ENCODE measurements around the gene SPATA33.

The SPATA33 gene

GRCh38 chr16:89705006-89705405 lies 47.4 kb downstream of the SPATA33 start:
- H3K4me3 ChIP-seq (ENCODE audit: low read length): no peak overlapping the region
- H3K36me3 ChIP-seq (ENCODE audit: insufficient read depth, low read length): peaks cover 10% of the 10 kb centered on the region
- peaks cover 10% of the 10 kb centered on the region for H3K4me1 ChIP-seq (ENCODE audit: insufficient read depth, low read length)
- H3K9me3 ChIP-seq (ENCODE audit: low read length): no peaks in the 10 kb centered on the region
- no peak overlapping the region for H2AFZ ChIP-seq (ENCODE audit: low read depth, low read length)
- H3K27me3 ChIP-seq (ENCODE audit: insufficient read depth, low read length): no peaks in the 10 kb centered on the region

DNA sequence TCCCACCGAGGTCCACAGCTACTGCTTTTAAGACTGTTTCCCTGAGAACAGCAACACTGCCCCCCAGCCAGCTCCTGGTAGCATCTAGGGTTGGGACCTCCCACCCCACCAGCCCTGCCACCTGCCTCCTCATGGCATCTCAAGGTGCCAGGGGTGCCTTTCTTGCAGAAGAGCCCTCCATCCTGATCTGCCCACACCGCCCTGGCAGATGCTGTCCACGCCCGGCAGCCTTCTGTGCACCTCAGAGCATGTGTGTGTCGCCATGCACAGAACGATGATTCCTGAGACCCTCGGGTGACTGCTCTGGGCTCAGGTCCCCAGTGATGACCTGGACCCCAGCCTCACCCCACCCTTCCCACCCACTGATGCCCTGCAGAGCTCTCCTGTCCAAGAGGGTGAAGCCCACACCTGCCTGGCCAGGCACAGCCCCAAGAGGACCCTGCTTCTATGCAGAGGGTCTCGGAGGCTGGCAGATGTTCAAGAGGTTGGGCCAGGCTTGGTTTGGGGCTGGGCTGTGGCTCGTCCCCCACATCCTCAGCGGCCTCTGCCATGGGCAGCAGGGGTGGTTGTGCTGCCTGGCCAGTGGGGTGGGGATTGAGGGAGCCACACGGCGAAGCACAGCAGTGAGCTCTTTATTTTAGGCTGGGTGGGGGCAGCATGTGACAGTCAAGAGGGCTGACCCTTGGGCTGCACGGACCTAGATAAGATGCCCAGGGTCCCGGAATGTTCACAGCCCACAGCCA lies 49.1 kb downstream of the SPATA33 start:
- Histone ChIP-seq H3K4me3 (ENCODE audit: low read length) (no peak overlapping the region), H2AFZ (ENCODE audit: low read depth, low read length) (no peak overlapping the region), H3K36me3 (ENCODE audit: insufficient read depth, low read length) (peaks cover 15% of the 10 kb centered on the region), H3K4me1 (ENCODE audit: insufficient read depth, low read length) (peaks cover 2% of the 10 kb centered on the region), H3K27me3 (ENCODE audit: insufficient read depth, low read length) (no peaks in the 10 kb centered on the region), H3K9me3 (ENCODE audit: low read length) (no peaks in the 10 kb centered on the region)

DNA sequence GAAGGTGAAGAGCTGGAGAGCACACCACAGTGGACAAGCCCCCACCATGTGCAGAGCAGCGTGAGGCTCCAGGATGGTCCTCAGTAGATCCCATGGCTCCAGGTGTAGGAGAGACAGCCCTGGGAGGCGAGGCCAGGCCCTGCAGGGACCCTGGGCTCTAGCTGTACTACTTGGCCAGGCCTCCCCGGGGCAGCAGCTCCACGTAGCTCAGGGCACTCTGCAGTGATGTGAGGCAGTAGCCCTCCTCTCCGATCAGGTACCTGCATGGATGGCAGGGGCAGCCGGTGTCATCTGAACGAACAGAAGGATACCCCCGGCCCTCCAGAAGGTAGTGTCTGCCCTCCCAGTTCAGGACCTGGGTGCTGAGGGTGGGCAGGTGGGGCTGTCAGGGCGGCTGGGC lies 50.1 kb downstream of the SPATA33 start:
- no peaks in the 10 kb centered on the region for H3K9me3 ChIP-seq (ENCODE audit: low read length)
- H3K36me3 ChIP-seq (ENCODE audit: insufficient read depth, low read length): peaks cover 15% of the 10 kb centered on the region
- peaks cover 2% of the 10 kb centered on the region for H3K4me1 ChIP-seq (ENCODE audit: insufficient read depth, low read length)
- H2AFZ ChIP-seq (ENCODE audit: low read depth, low read length): no peak overlapping the region
- no peak overlapping the region for H3K4me3 ChIP-seq (ENCODE audit: low read length)
- H3K27me3 ChIP-seq (ENCODE audit: insufficient read depth, low read length): no peaks in the 10 kb centered on the region

DNA sequence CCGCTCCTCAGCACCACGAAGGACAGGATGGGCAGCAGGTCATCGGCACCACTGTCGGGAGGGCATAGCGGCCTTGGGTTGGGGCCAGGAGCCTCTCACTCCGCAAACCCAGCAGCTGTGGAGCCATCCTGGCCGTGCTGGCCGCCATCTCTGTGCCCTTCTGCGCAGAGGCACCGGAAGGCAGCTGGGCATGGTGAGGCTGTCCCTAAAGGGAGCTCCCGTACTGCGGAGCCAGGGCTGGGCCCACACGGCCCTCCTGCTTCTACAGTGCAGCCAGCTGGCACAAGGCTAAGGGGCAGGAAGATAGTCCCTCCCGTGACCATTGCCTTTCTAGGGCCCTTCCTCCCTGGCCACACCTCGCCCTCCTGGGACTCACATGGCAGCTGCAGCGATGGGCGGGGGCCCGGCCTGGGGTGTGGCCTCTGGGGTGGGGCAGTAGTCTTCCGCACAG lies 50.9 kb downstream of the SPATA33 start:
- Histone ChIP-seq H2AFZ (ENCODE audit: low read depth, low read length) (no peak overlapping the region), H3K4me3 (ENCODE audit: low read length) (no peak overlapping the region), H3K36me3 (ENCODE audit: insufficient read depth, low read length) (peaks cover 15% of the 10 kb centered on the region), H3K9me3 (ENCODE audit: low read length) (no peaks in the 10 kb centered on the region), H3K27me3 (ENCODE audit: insufficient read depth, low read length) (no peaks in the 10 kb centered on the region), H3K4me1 (ENCODE audit: insufficient read depth, low read length) (peaks cover 2% of the 10 kb centered on the region)

DNA sequence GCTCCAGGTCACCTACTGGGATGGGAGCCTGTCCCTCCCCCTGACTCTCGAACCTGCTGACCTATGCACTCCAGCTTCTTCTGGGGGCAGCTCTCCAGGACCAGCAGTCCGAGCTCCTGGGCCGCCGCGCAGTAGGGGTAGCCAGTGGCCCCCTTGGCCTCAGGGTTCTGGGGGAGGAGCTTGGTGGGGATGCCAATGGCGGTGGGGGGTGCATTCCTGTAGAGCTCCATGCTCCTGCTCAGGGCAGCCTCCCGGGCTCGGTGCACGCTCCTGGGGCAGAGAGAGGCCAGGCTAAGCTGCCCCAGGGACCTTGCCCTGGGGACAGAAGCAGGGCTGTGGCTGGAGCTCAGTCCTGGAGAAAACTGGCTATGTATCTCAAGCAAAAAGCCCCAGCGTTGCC lies 51.5 kb downstream of the SPATA33 start:
- no peaks in the 10 kb centered on the region for H3K27me3 ChIP-seq (ENCODE audit: insufficient read depth, low read length)
- H2AFZ ChIP-seq (ENCODE audit: low read depth, low read length): no peak overlapping the region
- no peaks in the 10 kb centered on the region for H3K9me3 ChIP-seq (ENCODE audit: low read length)
- peaks cover 2% of the 10 kb centered on the region for H3K4me1 ChIP-seq (ENCODE audit: insufficient read depth, low read length)
- H3K4me3 ChIP-seq (ENCODE audit: low read length): no peak overlapping the region
- H3K36me3 ChIP-seq (ENCODE audit: insufficient read depth, low read length): peaks cover 15% of the 10 kb centered on the region

DNA sequence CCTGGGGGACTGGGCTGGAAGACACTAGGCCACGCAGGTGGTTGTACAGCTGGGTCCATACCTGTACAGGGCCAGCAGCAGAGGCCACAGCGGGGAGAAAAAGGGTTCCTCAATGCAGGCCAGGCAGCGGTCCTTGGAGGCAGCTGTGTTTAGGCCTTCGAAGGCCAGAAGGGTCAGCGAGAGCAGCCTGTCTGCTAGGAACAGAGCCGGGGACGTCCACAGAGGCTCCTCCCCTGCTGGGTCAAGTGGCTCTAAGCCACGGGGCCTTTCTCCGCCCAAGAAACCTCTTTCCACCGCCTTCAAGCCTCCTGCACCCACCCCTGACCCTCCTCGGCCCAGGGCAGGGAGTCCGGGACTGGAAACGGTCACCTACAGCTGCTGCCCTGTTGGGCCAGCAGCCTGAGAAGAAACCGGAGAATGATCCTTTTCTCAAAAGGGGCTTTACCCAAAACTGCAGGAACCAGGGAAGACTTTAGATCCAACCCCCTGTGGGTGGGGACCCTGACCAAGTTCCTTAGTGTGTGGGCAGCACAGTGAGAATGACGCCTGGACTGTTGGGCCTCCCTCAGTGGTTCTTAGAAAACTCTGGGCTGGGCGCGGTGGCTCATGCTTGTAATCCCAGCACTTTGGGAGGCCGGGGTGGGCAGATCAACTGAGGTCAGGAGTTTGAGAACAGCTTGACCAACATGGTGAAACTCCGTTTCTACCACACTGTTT lies 52.2 kb downstream of the SPATA33 start:
- peaks cover 15% of the 10 kb centered on the region for H3K36me3 ChIP-seq (ENCODE audit: insufficient read depth, low read length)
- H3K9me3 ChIP-seq (ENCODE audit: low read length): no peaks in the 10 kb centered on the region

GRCh38 chr16:89710709-89711564 lies 53.3 kb downstream of the SPATA33 start:
- no peak overlapping the region for H2AFZ ChIP-seq (ENCODE audit: low read depth, low read length)
- H3K4me1 ChIP-seq (ENCODE audit: insufficient read depth, low read length): peaks cover 2% of the 10 kb centered on the region
- no peaks in the 10 kb centered on the region for H3K27me3 ChIP-seq (ENCODE audit: insufficient read depth, low read length)
- H3K36me3 ChIP-seq (ENCODE audit: insufficient read depth, low read length): peaks cover 19% of the 10 kb centered on the region
- H3K9me3 ChIP-seq (ENCODE audit: low read length): no peaks in the 10 kb centered on the region
- no peak overlapping the region for H3K4me3 ChIP-seq (ENCODE audit: low read length)

More for the DNA sequence above, 52.2 kb downstream of the SPATA33 start:
- peaks cover 2% of the 10 kb centered on the region for H3K4me1 ChIP-seq (ENCODE audit: insufficient read depth, low read length)
- H3K27me3 ChIP-seq (ENCODE audit: insufficient read depth, low read length): no peaks in the 10 kb centered on the region
- no peak overlapping the region for H2AFZ ChIP-seq (ENCODE audit: low read depth, low read length)
- H3K4me3 ChIP-seq (ENCODE audit: low read length): no peak overlapping the region

- no peaks in the 10 kb centered on the region for H3K27me3 ChIP-seq (ENCODE audit: insufficient read depth, low read length)
- no peak overlapping the region for H2AFZ ChIP-seq (ENCODE audit: low read depth, low read length)
- H3K4me1 ChIP-seq (ENCODE audit: insufficient read depth, low read length): peaks cover 2% of the 10 kb centered on the region
- no peaks in the 10 kb centered on the region for H3K9me3 ChIP-seq (ENCODE audit: low read length)
- H3K36me3 ChIP-seq (ENCODE audit: insufficient read depth, low read length): peaks cover 19% of the 10 kb centered on the region
- no peak overlapping the region for H3K4me3 ChIP-seq (ENCODE audit: low read length)
These were observed 54.1 kb downstream of the SPATA33 start for GRCh38 chr16:89711601-89712273.

DNA sequence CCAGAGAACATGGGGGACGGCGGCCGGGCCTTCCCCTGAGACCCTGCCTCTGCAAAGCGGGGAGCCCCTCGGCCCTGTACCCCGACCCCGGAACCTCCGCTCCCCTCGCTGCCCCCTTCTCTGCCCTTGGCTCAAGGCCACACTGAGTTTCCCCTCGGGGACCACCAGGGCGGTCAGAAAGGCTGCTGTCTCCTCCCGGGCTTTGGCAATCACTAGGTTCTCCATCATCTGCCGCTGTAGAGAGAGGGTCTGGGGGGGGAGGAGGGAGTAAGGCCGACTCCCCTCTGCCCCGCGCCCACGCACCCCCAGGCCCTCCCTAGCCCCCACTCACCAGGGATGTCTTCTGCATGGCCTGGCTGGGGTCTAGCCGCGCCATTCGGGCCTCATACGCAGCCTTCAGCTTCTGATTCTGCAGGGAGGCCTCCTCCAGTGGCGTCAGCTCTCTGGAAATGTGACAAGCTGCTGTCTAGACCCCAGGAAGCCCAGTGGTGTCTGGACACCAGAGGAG lies 54.7 kb downstream of the SPATA33 start:
- Histone ChIP-seq H3K4me3 (ENCODE audit: low read length) (no peak overlapping the region), H3K36me3 (ENCODE audit: insufficient read depth, low read length) (peaks cover 17% of the 10 kb centered on the region), H3K9me3 (ENCODE audit: low read length) (no peaks in the 10 kb centered on the region), H3K27me3 (ENCODE audit: insufficient read depth, low read length) (no peaks in the 10 kb centered on the region), H3K4me1 (ENCODE audit: insufficient read depth, low read length) (peaks cover 2% of the 10 kb centered on the region), H2AFZ (ENCODE audit: low read depth, low read length) (no peak overlapping the region)

- Histone ChIP-seq H3K4me3 (ENCODE audit: low read length) (no peak overlapping the region), H3K27me3 (ENCODE audit: insufficient read depth, low read length) (no peaks in the 10 kb centered on the region), H3K4me1 (ENCODE audit: insufficient read depth, low read length) (peaks cover 9% of the 10 kb centered on the region), H2AFZ (ENCODE audit: low read depth, low read length) (no peak overlapping the region), H3K36me3 (ENCODE audit: insufficient read depth, low read length) (peaks cover 4% of the 10 kb centered on the region), H3K9me3 (ENCODE audit: low read length) (no peaks in the 10 kb centered on the region)
These were observed 58.9 kb downstream of the SPATA33 start for GRCh38 chr16:89716493-89716892.

- Histone ChIP-seq H3K27me3 (ENCODE audit: insufficient read depth, low read length) (no peaks in the 10 kb centered on the region), H3K4me1 (ENCODE audit: insufficient read depth, low read length) (peaks cover 9% of the 10 kb centered on the region), H3K4me3 (ENCODE audit: low read length) (no peak overlapping the region), H3K36me3 (ENCODE audit: insufficient read depth, low read length) (peaks cover 4% of the 10 kb centered on the region), H2AFZ (ENCODE audit: low read depth, low read length) (no peak overlapping the region), H3K9me3 (ENCODE audit: low read length) (no peaks in the 10 kb centered on the region)
These were observed 59.5 kb downstream of the SPATA33 start for GRCh38 chr16:89716916-89717687.
